ENCODE measurements around the gene PRPF8.
"Not testable (repeated sequence)": the region's sequence is repeated elsewhere in the genome, so short reads cannot be mapped to it uniquely, and the experiment has no call there.

The PRPF8 gene

DNA sequence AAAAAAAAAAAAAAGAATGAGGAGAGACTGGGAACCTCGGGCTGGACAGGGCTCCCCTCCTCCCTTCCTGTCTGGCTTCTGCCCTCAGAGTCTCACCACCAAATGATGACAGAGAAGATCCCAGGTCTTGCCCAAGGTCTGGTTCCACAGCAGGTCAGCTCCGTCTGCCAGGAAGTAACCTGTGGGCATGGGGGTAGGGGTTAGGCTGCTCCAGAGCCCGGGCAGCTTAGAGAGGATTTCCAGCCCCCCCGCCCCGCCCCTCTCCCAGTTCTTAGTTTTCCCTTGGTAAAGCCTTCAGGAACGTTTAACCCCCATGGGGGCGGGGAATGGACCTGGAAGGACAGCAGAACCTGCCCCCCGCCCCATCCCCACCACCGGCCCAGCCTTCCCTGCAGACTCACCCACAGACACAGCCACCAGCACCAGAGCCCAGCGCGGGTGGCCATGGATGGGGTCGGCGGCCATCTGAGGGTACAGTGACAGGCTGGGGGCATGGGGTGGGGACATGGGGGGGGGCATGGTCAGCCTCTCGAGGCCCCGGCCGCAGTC is 24.8 kb upstream of the PRPF8 start:
- TF ChIP-seq, protein P1, sequence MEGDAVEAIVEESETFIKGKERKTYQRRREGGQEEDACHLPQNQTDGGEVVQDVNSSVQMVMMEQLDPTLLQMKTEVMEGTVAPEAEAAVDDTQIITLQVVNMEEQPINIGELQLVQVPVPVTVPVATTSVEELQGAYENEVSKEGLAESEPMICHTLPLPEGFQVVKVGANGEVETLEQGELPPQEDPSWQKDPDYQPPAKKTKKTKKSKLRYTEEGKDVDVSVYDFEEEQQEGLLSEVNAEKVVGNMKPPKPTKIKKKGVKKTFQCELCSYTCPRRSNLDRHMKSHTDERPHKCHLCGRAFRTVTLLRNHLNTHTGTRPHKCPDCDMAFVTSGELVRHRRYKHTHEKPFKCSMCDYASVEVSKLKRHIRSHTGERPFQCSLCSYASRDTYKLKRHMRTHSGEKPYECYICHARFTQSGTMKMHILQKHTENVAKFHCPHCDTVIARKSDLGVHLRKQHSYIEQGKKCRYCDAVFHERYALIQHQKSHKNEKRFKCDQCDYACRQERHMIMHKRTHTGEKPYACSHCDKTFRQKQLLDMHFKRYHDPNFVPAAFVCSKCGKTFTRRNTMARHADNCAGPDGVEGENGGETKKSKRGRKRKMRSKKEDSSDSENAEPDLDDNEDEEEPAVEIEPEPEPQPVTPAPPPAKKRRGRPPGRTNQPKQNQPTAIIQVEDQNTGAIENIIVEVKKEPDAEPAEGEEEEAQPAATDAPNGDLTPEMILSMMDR (IDR thresholded peaks at IDR 0.05; ENCODE audit: borderline replicate concordance, control extremely low read depth, extremely low read depth, insufficient read depth, missing control alignments), result no peak
- DNase-seq (ENCODE audit: low spot score), result no peak
- in situ Hi-C loops (cut with MboI; ENCODE audit: low sequenced_read_pairs, unreplicated experiment), result loop anchor here (25.0 kb wide), 1 partner anchor 328 kb away; the partner anchor contains the start of genes DPH1, OVCA2 and RTN4RL1

DNA sequence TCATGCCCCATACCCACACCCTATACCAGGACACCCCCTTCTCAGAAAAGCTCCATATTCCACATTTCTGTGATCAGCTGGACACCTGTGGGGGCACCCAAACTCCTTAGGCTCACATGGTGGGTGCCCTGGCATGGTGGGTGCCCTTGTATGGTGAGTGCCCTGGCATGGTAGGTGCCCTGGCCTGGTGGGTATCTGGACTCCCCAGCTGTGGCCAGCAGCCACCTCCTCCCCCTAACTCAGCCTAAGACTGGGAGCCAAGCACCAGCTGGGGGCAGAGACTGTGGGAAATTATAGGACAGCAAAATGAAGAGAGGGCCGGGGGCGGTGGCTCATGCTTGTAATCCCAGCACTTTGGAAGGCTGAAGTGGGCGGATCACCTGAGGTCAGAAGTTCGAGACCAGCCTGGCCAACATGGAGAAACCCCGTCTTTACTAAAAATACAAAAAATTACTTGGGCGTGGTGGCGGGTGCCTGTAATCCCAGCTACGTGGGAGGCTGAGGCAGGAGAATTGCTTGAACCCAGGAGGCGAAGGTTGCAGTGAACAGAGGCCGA is 24.2 kb upstream of the PRPF8 start:
- not testable (repeated sequence) for DNase-seq (ENCODE audit: low spot score)
- in situ Hi-C loops (cut with MboI; ENCODE audit: low sequenced_read_pairs, unreplicated experiment), result loop anchor here (25.0 kb wide), 1 partner anchor 328 kb away; the partner anchor contains the start of genes DPH1, OVCA2 and RTN4RL1

DNA sequence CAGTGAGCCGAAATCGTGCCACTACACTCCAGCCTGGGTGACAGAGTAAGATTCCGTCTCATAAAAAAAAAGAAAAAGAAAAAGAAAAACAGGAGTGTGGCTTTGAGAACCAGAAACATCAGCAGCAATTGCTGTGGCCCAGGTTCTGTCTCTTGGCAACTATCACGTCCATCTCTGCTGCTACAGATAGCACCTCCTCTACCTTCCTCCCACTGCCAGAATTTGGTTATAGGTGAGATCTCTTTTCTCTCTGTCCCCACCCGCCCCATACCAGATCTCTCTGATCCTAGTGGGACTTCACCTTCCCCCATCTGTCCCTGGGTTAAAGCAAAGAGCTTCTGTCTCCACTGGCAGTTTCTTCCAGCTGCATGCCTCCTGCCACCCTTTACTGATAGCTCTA is 22.4 kb upstream of the PRPF8 start:
- TF ChIP-seq, protein P1 (IDR thresholded peaks at IDR 0.05; ENCODE audit: borderline replicate concordance, control extremely low read depth, extremely low read depth, insufficient read depth, missing control alignments), result no peak
- no peak for DNase-seq (ENCODE audit: low spot score)
- in situ Hi-C loops (cut with MboI; ENCODE audit: low sequenced_read_pairs, unreplicated experiment), result loop anchor here (25.0 kb wide), 1 partner anchor 330 kb away; the partner anchor contains the start of genes DPH1, OVCA2 and RTN4RL1

DNA sequence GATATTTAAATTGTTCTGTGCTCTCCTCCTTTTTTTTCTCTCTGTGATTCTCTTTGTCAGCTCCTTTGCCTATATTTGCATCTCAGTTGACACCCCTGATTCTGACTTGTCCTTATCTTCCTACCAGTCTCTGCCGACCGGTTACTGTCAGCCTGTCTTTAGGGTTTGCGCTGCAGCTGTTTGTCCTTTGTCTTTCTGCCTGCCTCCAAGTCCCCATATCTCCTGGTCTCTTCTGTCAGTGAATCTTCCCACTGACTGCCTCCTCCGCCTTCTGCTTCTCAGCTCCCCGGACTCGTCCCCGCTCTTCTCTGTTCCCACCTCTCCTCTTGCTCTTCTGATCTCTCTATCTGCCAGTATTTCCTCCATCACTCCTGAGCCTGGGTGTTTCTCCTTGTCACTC is 20.3 kb upstream of the PRPF8 start:
- in situ Hi-C loops (cut with MboI; ENCODE audit: low sequenced_read_pairs, unreplicated experiment), result loop anchor here (25.0 kb wide), 1 partner anchor 332 kb away; the partner anchor contains the start of genes DPH1, OVCA2 and RTN4RL1
- TF ChIP-seq, protein P1 (IDR thresholded peaks at IDR 0.05; ENCODE audit: borderline replicate concordance, control extremely low read depth, extremely low read depth, insufficient read depth, missing control alignments), result no peak
- no peak for DNase-seq (ENCODE audit: low spot score)

DNA sequence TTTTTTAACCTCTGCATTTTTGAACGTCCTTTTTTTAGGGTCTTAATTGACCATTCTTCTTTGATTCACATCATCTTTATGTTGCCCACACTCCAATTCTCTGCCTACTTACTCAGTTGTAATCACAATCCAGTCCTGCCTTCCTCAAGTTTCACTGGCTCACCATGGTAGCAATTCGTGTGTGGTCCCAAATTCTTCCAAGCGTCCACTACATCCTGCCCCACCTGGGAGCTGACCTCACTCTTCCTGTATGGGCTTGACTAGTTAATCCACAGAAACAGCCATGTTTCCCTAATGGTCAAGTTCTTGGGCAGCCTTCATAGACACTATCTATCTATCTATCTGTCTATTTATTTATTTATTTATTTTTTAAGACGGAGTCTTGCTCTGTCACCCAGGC is 18.4 kb upstream of the PRPF8 start:
- no peak for DNase-seq (ENCODE audit: low spot score)
- TF ChIP-seq, protein P1 (IDR thresholded peaks at IDR 0.05; ENCODE audit: borderline replicate concordance, control extremely low read depth, extremely low read depth, insufficient read depth, missing control alignments), result no peak
- in situ Hi-C loops (cut with MboI; ENCODE audit: low sequenced_read_pairs, unreplicated experiment), result loop anchor here (25.0 kb wide), 1 partner anchor 334 kb away; the partner anchor contains the start of genes DPH1, OVCA2 and RTN4RL1

DNA sequence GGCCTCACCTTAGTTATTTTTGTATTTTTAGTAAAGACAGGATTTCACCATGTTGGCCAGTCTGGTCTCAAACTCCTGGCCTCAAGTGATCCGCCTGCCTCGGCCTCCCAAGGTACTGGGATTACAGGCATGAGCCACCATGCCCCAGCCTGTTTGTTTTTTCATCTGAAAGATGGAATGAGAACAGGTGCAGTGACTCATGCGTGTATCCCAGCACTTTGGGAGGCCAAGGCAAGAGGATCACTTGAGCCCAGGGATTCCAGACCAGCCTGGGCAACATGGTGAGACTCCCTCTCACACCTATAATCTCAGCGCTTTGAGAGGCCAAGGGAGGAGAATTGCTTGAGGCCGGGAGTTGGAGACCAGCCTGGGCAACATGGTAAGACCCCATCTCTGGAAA is 15.2 kb upstream of the PRPF8 start:
- in situ Hi-C loops (cut with MboI; ENCODE audit: low sequenced_read_pairs, unreplicated experiment), result loop anchor here (25.0 kb wide), 1 partner anchor 337 kb away; the partner anchor contains the start of genes DPH1, OVCA2 and RTN4RL1

DNA sequence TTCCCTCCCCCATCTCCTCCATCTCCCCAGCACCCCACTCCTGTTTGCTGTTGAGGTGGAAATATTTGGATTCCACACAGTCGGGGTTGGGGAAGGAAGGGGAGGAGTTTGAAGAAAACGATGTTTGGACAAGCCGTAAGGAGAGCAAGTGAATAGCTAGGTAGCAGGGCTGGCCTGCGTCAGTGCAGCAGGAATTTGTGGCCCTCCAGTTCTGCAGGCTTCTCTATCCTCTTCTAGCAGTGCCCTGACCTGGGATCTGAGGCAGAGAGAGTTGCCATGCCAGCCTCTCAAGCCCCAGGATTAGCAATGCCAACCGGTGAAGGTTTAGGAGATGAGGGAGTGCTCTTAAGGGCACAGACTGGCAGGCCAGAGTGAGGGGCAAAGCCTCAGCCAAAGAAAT is 13.0 kb upstream of the PRPF8 start:
- in situ Hi-C loops (cut with MboI; ENCODE audit: low sequenced_read_pairs, unreplicated experiment), result no loop called here
- DNase-seq (ENCODE audit: low spot score), result no peak
- TF ChIP-seq, protein P1 (IDR thresholded peaks at IDR 0.05; ENCODE audit: borderline replicate concordance, control extremely low read depth, extremely low read depth, insufficient read depth, missing control alignments), result no peak

More for the DNA sequence above, 15.2 kb upstream of the PRPF8 start:
- not testable (repeated sequence) for DNase-seq (ENCODE audit: low spot score)
